ENCODE data around the gene DND1. TPM values are rescaled to one million over a fixed set of nuclear protein-coding genes. Genes with fewer than 3 reads are reported as not detected.

The DND1 gene
- 0.60 TPM for total RNA-seq

GRCh38 chr5:140673187-140673976, at the start of gene DND1:
Gene DND1 (minus strand): TSS chr5:140673576. CDS start chr5:140673542, 34 bp downstream.

DNA sequence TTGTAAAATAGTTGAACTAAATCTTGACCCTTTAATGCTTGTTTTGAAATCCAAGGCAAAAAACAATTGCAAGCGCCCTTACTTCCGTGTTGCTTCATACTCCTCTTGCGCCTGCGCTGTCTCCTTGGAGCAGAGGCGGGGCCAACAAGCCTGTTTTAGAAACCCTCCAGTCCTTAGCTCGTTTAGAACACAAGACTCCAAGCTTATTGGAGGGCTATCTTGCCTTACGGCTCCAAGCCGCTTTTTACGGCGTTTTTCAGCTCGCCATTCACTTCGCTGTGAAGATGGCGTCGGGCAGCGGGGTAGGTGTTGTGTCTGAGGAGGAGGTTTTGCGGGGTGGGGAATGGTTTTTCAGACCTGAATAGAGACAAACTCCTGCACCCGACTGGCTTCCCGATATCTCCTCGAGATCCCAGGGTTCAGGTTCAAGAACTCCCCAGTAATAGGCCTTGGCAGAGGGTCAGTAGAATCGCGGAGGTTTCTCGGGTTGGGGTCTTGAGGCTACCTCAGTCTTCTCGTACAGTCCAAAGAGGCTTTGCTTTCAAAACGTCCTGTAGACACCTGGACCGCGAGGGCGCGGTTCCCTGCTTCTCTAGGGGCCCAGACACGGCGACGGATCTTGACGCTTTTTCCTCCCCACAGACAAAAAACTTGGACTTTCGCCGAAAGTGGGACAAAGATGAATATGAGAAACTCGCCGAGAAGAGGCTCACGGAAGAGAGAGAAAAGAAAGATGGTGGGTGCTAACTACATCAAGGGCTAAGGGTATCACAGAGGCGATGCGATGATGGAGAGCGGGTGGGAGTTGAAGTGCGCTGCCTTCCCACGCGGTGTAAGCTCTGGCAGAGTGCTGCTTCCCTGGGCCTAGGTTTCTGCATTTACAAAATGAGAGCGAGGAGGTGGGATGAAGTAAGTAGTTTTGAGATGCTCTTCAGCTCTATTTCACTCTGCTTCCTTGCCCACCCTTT, 27.1 kb upstream of the DND1 start, which contains the start of gene ZMAT2:
TSS of gene ZMAT2 (plus strand) at position 271 of the 968 bp plus-strand sequence. CDS start at position 285, 14 bp downstream.

DNA sequence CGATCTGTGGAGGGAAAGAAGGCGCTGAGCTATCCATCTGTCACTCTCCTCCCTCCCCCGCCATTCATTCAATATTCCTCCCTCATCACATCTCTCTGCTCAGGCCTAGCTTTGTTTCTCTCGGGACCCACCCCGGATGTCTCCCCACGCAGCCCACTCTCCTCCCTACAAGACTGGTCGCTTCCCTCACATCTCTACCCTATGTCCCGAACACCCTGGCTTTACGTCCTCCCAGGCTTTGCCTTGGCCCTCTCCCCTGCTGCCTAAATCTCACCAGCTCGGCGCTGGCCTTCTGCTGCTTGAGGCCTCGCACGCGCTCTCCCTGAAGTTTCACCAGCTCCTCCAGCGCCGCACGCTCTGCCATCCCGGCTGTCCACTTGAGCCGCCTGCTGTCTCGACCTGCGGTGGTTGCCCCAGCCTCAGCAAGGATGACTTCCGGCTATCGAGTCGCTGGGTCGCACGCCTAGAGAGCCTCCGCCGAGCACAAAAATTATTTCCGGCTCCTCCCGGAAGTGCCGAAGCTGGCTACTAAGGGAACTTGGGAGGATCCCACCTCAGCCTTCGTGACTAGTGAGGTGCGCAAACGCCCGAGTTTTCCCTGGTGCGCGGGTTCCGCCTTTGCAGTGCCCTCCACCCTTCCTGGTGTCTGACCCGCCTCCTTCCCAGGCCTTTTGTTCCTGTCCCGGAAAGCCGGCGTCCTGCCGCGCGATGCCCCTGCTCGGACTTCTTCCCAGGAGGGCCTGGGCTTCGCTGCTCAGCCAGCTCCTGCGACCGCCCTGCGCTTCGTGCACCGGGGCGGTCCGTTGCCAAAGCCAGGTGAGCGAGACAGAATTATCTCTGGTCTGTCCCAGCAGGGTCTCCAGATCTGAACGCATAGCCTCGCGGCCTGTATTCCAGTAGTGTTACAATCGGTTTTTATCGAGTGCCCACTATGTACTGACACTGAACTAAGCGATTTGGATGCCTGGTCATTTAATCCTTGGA, 17.9 kb upstream of the DND1 start, which contains the start of the genes HARS1 and HARS2:
TSS of gene HARS1 (minus strand) at position 430 of the 984 bp plus-strand sequence. CDS start at position 364, 66 bp downstream.
TSS of gene HARS2 (plus strand) at position 515 of the 984 bp plus-strand sequence. CDS start at position 709, 194 bp downstream.

DNA sequence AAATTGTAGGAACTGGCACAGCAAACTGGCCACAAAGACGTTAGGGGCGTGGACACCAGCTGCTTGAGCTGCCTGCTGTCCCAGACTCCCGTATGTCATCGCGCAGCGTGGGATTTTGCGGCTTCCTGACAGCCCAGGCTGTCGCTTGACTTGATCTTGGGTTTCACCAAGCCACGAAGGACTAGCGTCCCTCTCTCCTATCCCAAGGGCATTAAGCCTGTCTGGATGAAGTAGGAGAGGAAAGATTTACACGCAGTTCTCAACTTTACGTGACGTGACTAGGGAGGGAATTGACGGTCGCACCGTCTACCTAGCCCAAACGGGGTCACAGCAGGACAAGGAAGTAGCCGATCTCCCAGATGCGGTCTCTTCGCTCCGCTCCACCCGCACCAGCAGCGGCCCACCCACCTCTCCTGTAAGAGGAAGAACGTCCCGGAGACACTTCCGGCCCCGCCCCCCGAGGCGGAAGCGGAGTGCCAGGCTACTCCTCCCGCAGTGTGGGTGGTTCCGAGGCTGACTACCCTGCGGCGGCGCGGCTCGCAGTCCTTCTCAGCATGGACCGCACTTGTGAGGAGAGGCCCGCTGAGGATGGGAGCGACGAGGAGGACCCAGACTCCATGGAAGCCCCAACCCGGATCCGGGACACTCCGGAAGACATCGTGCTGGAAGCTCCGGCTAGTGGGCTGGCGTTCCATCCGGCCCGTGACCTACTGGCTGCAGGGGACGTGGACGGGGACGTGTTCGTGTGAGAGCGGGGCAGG, 8.8 kb downstream of the DND1 start, which contains the start of gene WDR55:
TSS of gene WDR55 (plus strand) at position 546 of the 761 bp plus-strand sequence. CDS start at position 555, 9 bp downstream.

GRCh38 chr5:140639148-140639981, 34.0 kb downstream of the DND1 start, which contains the start of gene TMCO6:
Gene TMCO6 (plus strand): TSS chr5:140639451. CDS start chr5:140639528, 77 bp downstream.

DNA sequence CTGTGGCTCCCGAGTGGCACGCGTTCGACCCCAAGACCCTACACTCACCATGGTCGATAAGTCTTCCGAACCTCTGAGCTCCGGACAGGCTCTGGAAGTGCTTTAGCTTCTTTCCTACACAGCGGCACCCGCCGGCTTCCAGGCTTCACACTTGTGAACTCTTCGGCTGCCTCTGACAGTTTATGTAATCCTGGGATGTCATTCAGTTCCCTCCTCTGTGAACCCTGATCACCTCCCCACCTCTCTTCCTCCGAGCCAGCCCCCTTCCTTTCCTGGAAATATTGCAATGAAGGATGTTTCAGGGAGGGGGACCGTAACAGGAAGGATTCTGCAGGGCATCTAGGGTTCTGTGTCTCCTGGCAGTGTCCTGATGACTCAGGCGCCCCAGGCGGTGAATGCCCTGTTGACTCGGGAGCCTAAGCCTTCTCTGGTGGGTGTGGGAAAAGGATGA, 40.3 kb downstream of the DND1 start, which contains the start of gene CD14:
TSS of gene CD14 (minus strand) at position 155 of the 451 bp plus-strand sequence. CDS start at position 51, 104 bp downstream.

Other genes starting within 250 kb of the DND1 start
- 5.6 TPM for gene EIF4EBP3, start 125.9 kb downstream of the DND1 start, total RNA-seq
- 20.5 TPM for gene SRA1, start 116.1 kb downstream of the DND1 start, total RNA-seq
- 50.0 TPM for gene APBB3, start 109.0 kb downstream of the DND1 start, total RNA-seq
- gene SLC35A4, start 108.7 kb downstream of the DND1 start, total RNA-seq = 12.8 TPM
- 22.0 TPM for gene CD14, start 40.4 kb downstream of the DND1 start, total RNA-seq
- gene TMCO6, start 34.1 kb downstream of the DND1 start, total RNA-seq = 54.8 TPM
- gene NDUFA2, start 25.9 kb downstream of the DND1 start, total RNA-seq = 31.1 TPM
- 134 TPM for gene IK, start 25.7 kb downstream of the DND1 start, total RNA-seq
- 16.2 TPM for gene WDR55, start 8.7 kb downstream of the DND1 start, total RNA-seq
- 45.3 TPM for gene HARS1, start 17.8 kb upstream of the DND1 start, total RNA-seq
- gene HARS2, start 17.9 kb upstream of the DND1 start, total RNA-seq = 35.0 TPM
- gene ZMAT2, start 26.9 kb upstream of the DND1 start, total RNA-seq = 37.4 TPM
- 0.71 TPM for gene PCDHA1, start 112.6 kb upstream of the DND1 start, total RNA-seq
- 2.4 TPM for gene PCDHA2, start 121.3 kb upstream of the DND1 start, total RNA-seq
- gene PCDHA3, start 127.5 kb upstream of the DND1 start, total RNA-seq = 4.6 TPM
- gene PCDHA4, start 133.5 kb upstream of the DND1 start, total RNA-seq = 7.1 TPM
- 2.9 TPM for gene PCDHA5, start 148.0 kb upstream of the DND1 start, total RNA-seq
- 5.6 TPM for gene PCDHA6, start 154.4 kb upstream of the DND1 start, total RNA-seq
- gene PCDHA7, start 160.7 kb upstream of the DND1 start, total RNA-seq = 3.6 TPM
- 3.6 TPM for gene PCDHA8, start 167.6 kb upstream of the DND1 start, total RNA-seq
- 4.6 TPM for gene PCDHA9, start 174.8 kb upstream of the DND1 start, total RNA-seq
- 4.6 TPM for gene PCDHA10, start 182.3 kb upstream of the DND1 start, total RNA-seq
- gene PCDHA11, start 195.4 kb upstream of the DND1 start, total RNA-seq = 8.9 TPM
- gene PCDHA12, start 201.7 kb upstream of the DND1 start, total RNA-seq = 5.1 TPM
- gene PCDHA13, start 208.5 kb upstream of the DND1 start, total RNA-seq = 9.7 TPM

All from camera-type eye (tissue), 1 donor.